GM21528 (cell line): ENCODE data around the gene LGALSL.
"Not testable (repeated sequence)": the region's sequence is repeated elsewhere in the genome, so short reads cannot be mapped to it uniquely, and the experiment has no call there.

Source experiments
- ATAC-seq: cut with Tn5 transposase; IDR thresholded peaks from one replicate; pipeline ENCODE4 v1.9.1; 2021; ENCODE audit warnings: mild to moderate bottlenecking, moderate library complexity; ENCODE audit not compliant: unreplicated experiment, low FRiP score

The LGALSL gene

GRCh38 chr2:64442277-64442676 lies 11.7 kb upstream of the LGALSL start:
- no peak for ATAC-seq

- no peak for ATAC-seq
Measured at GRCh38 chr2:64442801-64443429, 11.0 kb upstream of the LGALSL start.

GRCh38 chr2:64445970-64446369 lies 8.0 kb upstream of the LGALSL start:
- not testable (repeated sequence) for ATAC-seq

- ATAC-seq: no peak
Measured at GRCh38 chr2:64447317-64448040, 6.5 kb upstream of the LGALSL start.

GRCh38 chr2:64448041-64448426 lies 5.9 kb upstream of the LGALSL start:
- ATAC-seq: no peak

- ATAC-seq: no peak
Measured at GRCh38 chr2:64451051-64451450, 2.9 kb upstream of the LGALSL start.

- peak; percentile 65 for ATAC-seq
Measured at GRCh38 chr2:64454386-64455332, 697 bp downstream of the LGALSL start.

GRCh38 chr2:64455545-64455944 lies 1.6 kb downstream of the LGALSL start:
- no peak for ATAC-seq

GRCh38 chr2:64456293-64456692 lies 2.3 kb downstream of the LGALSL start:
- no peak for ATAC-seq

- no peak for ATAC-seq
Measured at GRCh38 chr2:64457524-64457923, 3.6 kb downstream of the LGALSL start.

GRCh38 chr2:64459575-64459974 lies 5.6 kb downstream of the LGALSL start:
- no peak for ATAC-seq

- no peak for ATAC-seq
Measured at GRCh38 chr2:64460330-64460729, 6.4 kb downstream of the LGALSL start.

GRCh38 chr2:64461271-64462058 lies 7.5 kb downstream of the LGALSL start:
- ATAC-seq: no peak

- no peak for ATAC-seq
Measured at GRCh38 chr2:64462171-64462570, 8.2 kb downstream of the LGALSL start.

- no peak for ATAC-seq
Measured at GRCh38 chr2:64462940-64463700, 9.2 kb downstream of the LGALSL start.

GRCh38 chr2:64463781-64464180 lies 9.8 kb downstream of the LGALSL start:
- no peak for ATAC-seq

GRCh38 chr2:64466478-64467085 lies 12.6 kb downstream of the LGALSL start:
- no peak for ATAC-seq

GRCh38 chr2:64467096-64467843 lies 13.3 kb downstream of the LGALSL start:
- no peak for ATAC-seq

- ATAC-seq: no peak
Measured at GRCh38 chr2:64469261-64469660, 15.3 kb downstream of the LGALSL start.
